Measurements from ENCODE around the gene ABTB1.

Gene ABTB1

GRCh38 chr3:127729556-127730056 lies 56.9 kb downstream of the ABTB1 start:
- Histone ChIP-seq H3K4me2 (ENCODE audit: low read length) (no peak overlapping the region), H3K36me3 (ENCODE audit: insufficient read depth, low read length) (no peaks in the 10 kb centered on the region), H3K4me3 (ENCODE audit: low read depth, low read length, poor library complexity, severe bottlenecking) (no peak overlapping the region), H3K27me3 (ENCODE audit: insufficient read depth, low read length) (no peaks in the 10 kb centered on the region), H3K79me2 (ENCODE audit: insufficient read depth, low read length) (no peaks in the 10 kb centered on the region), H3K4me1 (ENCODE audit: insufficient read depth, low read length, severe bottlenecking) (peaks cover 25% of the 10 kb centered on the region), H2AFZ (ENCODE audit: low read length) (no peak overlapping the region), H3K9me3 (ENCODE audit: low read length) (no peaks in the 10 kb centered on the region), H3K9ac (ENCODE audit: low read length) (no peak overlapping the region), H4K20me1 (ENCODE audit: insufficient read depth, low read length) (no peaks in the 10 kb centered on the region), H3K27ac (ENCODE audit: low read depth, low read length, poor library complexity, severe bottlenecking) (no peak overlapping the region), H3F3A (ENCODE audit: insufficient read depth, low read length) (no peaks in the 10 kb centered on the region), H3K9me2 (ENCODE audit: low read depth, low read length) (no peaks in the 10 kb centered on the region)
- no peak for TF ChIP-seq CTCF (IDR thresholded peaks at IDR 0.05; ENCODE audit: low read length)
- no peak for TF ChIP-seq EZH2 (IDR thresholded peaks at IDR 0.05; ENCODE audit: borderline replicate concordance, low read length)

GRCh38 chr3:127730171-127730570 lies 57.4 kb downstream of the ABTB1 start:
- Histone ChIP-seq H2AFZ (ENCODE audit: low read length) (no peak overlapping the region), H3K27ac (ENCODE audit: low read depth, low read length, poor library complexity, severe bottlenecking) (no peak overlapping the region), H3F3A (ENCODE audit: insufficient read depth, low read length) (no peaks in the 10 kb centered on the region), H3K27me3 (ENCODE audit: insufficient read depth, low read length) (no peaks in the 10 kb centered on the region), H3K9me2 (ENCODE audit: low read depth, low read length) (no peaks in the 10 kb centered on the region), H3K9ac (ENCODE audit: low read length) (no peak overlapping the region), H3K79me2 (ENCODE audit: insufficient read depth, low read length) (no peaks in the 10 kb centered on the region), H3K4me3 (ENCODE audit: low read depth, low read length, poor library complexity, severe bottlenecking) (no peak overlapping the region), H3K9me3 (ENCODE audit: low read length) (no peaks in the 10 kb centered on the region), H3K4me1 (ENCODE audit: insufficient read depth, low read length, severe bottlenecking) (peaks cover 31% of the 10 kb centered on the region), H4K20me1 (ENCODE audit: insufficient read depth, low read length) (no peaks in the 10 kb centered on the region), H3K36me3 (ENCODE audit: insufficient read depth, low read length) (no peaks in the 10 kb centered on the region), H3K4me2 (ENCODE audit: low read length) (no peak overlapping the region)
- no peak for TF ChIP-seq EZH2 (IDR thresholded peaks at IDR 0.05; ENCODE audit: borderline replicate concordance, low read length)
- no peak for TF ChIP-seq CTCF (IDR thresholded peaks at IDR 0.05; ENCODE audit: low read length)
